WTC11 (cell line): ENCODE data around the gene ACOD1. TPM values are rescaled to one million over a fixed set of nuclear protein-coding genes. Genes with fewer than 3 reads are reported as not detected.

Source experiments
- ATAC-seq: fragments of 200-7000 bp; cut with Tn5 transposase; 2 replicates; pipeline ENCODE4 v1.10.0; 2021; ENCODE audit warnings: mild to moderate bottlenecking, moderate library complexity
- CTCF ChIA-PET: fragments of 300-600 bp; sonication (Branson Sonifier 250); formaldehyde crosslinking; loops from one replicate; lab custom pipeline; 2021; ENCODE audit warnings: antibody characterized with exemption; lab: Charles Lee
- POLR2A ChIA-PET: fragments of 350-600 bp; sonication (Branson Sonifier 250); formaldehyde crosslinking; loops from one replicate; lab custom pipeline; 2021; ENCODE audit warnings: antibody characterized with exemption; lab: Charles Lee
- DNase-seq: peaks from one replicate; pipeline ENCODE4 v3.0.0; 2021; ENCODE audit warnings: low spot score
- H3K27ac Mint-ChIP-seq: 2 replicates; pipeline ENCODE4 v1.8.0; 2021; ENCODE audit warnings: mixed read lengths
- H3K27me3 Mint-ChIP-seq: 2 replicates; pipeline ENCODE4 v1.8.0; 2021; ENCODE audit warnings: low read depth, mild to moderate bottlenecking, moderate library complexity, mixed read lengths
- H3K36me3 Mint-ChIP-seq: 2 replicates; pipeline ENCODE4 v1.8.0; 2021; ENCODE audit warnings: mixed read lengths
- H3K4me1 Mint-ChIP-seq: 2 replicates; pipeline ENCODE4 v1.8.0; 2022; ENCODE audit warnings: mixed read lengths
- H3K4me3 Mint-ChIP-seq: 2 replicates; pipeline ENCODE4 v1.8.0; 2021; ENCODE audit warnings: mild to moderate bottlenecking, moderate library complexity, mixed read lengths
- H3K9me3 Mint-ChIP-seq: 2 replicates; pipeline ENCODE4 v1.8.0; 2021; ENCODE audit warnings: mixed read lengths
- FOXP1 ChIP-seq: sonication (generic); formaldehyde crosslinking; IDR thresholded peaks from 2 replicates; pipeline ENCODE4 v1.8.0; 2022; ENCODE audit warnings: missing genetic modification reagents, mild to moderate bottlenecking, moderate library complexity, borderline replicate concordance
- GABPB1 ChIP-seq: sonication (generic); formaldehyde crosslinking; IDR thresholded peaks from 2 replicates; pipeline ENCODE4 v1.8.1; 2023; ENCODE audit warnings: mild to moderate bottlenecking, missing genetic modification reagents
- GTF2I ChIP-seq: fragments of 250-450 bp; sonication (Bioruptor Pico); conservative IDR thresholded peaks from 2 replicates; pipeline ENCODE4 v1.4.0; 2021; ENCODE audit warnings: mild to moderate bottlenecking
- IRF2 ChIP-seq: sonication (generic); formaldehyde crosslinking; IDR thresholded peaks from 2 replicates; pipeline ENCODE4 v1.8.0; 2022; ENCODE audit warnings: low read depth, missing genetic modification reagents, borderline replicate concordance
- JAZF1 ChIP-seq: fragments of 250-450 bp; sonication (Bioruptor Pico); IDR thresholded peaks from 2 replicates; pipeline ENCODE4 v1.9.0; 2021; ENCODE audit warnings: moderate library complexity, mild to moderate bottlenecking, inconsistent platforms
- NR1H2 ChIP-seq: sonication (generic); formaldehyde crosslinking; IDR thresholded peaks from 2 replicates; pipeline ENCODE4 v1.9.0; 2021; ENCODE audit warnings: mild to moderate bottlenecking, moderate library complexity, missing genetic modification reagents
- OVOL2 ChIP-seq: fragments of 250-450 bp; sonication (Bioruptor Pico); IDR thresholded peaks from 2 replicates; pipeline ENCODE4 v1.9.0; 2021; ENCODE audit warnings: mild to moderate bottlenecking, borderline replicate concordance
- PRRX2 ChIP-seq: fragments of 250-450 bp; sonication (Bioruptor Pico); IDR thresholded peaks from 2 replicates; pipeline ENCODE4 v1.8.0; 2021; ENCODE audit warnings: mild to moderate bottlenecking
- RORB ChIP-seq: fragments of 250-450 bp; sonication (Bioruptor Pico); IDR thresholded peaks from 2 replicates; pipeline ENCODE4 v1.9.0; 2021; ENCODE audit warnings: mild to moderate bottlenecking
- TEAD4 ChIP-seq: sonication (generic); formaldehyde crosslinking; IDR thresholded peaks from 2 replicates; pipeline ENCODE4 v1.8.0; 2022; ENCODE audit warnings: mild to moderate bottlenecking, missing genetic modification reagents
- ZNF396 ChIP-seq: fragments of 250-450 bp; sonication (Bioruptor Pico); IDR thresholded peaks from 2 replicates; pipeline ENCODE4 v1.8.0; 2021; ENCODE audit warnings: mild to moderate bottlenecking, moderate library complexity, borderline replicate concordance
- ZNF671 ChIP-seq: fragments of 250-450 bp; sonication (Bioruptor Pico); IDR thresholded peaks from 2 replicates; pipeline ENCODE4 v1.8.0; 2021; ENCODE audit warnings: mild to moderate bottlenecking
- total RNA-seq: library from RNA; stranded (reverse); gene quantifications from 3 replicates; pipeline ENCODE4 v1.2.3, GENCODE V29; 2021
- TF ChIP-seq, protein P1 (sequence below): fragments of 250-450 bp; sonication (Bioruptor Pico); IDR thresholded peaks from 2 replicates; pipeline ENCODE4 v1.8.0; 2021; ENCODE audit warnings: mild to moderate bottlenecking
- TF ChIP-seq, protein P2 (sequence below): sonication (generic); formaldehyde crosslinking; IDR thresholded peaks from 2 replicates; pipeline ENCODE4 v1.8.0; 2022; ENCODE audit warnings: mild to moderate bottlenecking, missing genetic modification reagents
- TF ChIP-seq, protein P3 (sequence below): sonication (generic); formaldehyde crosslinking; IDR thresholded peaks from 2 replicates; pipeline ENCODE4 v1.8.1; 2023; ENCODE audit warnings: mild to moderate bottlenecking, missing genetic modification reagents, moderate library complexity
- TF ChIP-seq, protein P4 (sequence below): sonication (generic); formaldehyde crosslinking; IDR thresholded peaks from 2 replicates; pipeline ENCODE4 v1.8.1; 2022; ENCODE audit warnings: low read depth, mild to moderate bottlenecking, moderate library complexity, missing genetic modification reagents, borderline replicate concordance
- TF ChIP-seq, protein P5 (sequence below): sonication (generic); formaldehyde crosslinking; IDR thresholded peaks from 2 replicates; pipeline ENCODE4 v1.8.0; 2022; ENCODE audit warnings: mild to moderate bottlenecking, missing genetic modification reagents
- TF ChIP-seq, protein P6 (sequence below): fragments of 200-600 bp; IDR thresholded peaks from 2 replicates; pipeline ENCODE4 v1.8.0; 2022; ENCODE audit warnings: antibody characterized with exemption
- TF ChIP-seq, protein P7 (sequence below): fragments of 250-450 bp; sonication (Bioruptor Pico); IDR thresholded peaks from 2 replicates; pipeline ENCODE4 v1.9.0; 2021; ENCODE audit warnings: mild to moderate bottlenecking
- TF ChIP-seq, protein P8 (sequence below): sonication (generic); formaldehyde crosslinking; IDR thresholded peaks from 2 replicates; pipeline ENCODE4 v1.8.1; 2023; ENCODE audit warnings: mild to moderate bottlenecking, missing genetic modification reagents
- TF ChIP-seq, protein P9 (sequence below): sonication (generic); formaldehyde crosslinking; IDR thresholded peaks from 2 replicates; pipeline ENCODE4 v1.8.1; 2023; ENCODE audit warnings: mild to moderate bottlenecking, moderate library complexity, missing genetic modification reagents

ACOD1 gene
- total RNA-seq, 1 experiment from 2014 or later: not detected

DNA sequence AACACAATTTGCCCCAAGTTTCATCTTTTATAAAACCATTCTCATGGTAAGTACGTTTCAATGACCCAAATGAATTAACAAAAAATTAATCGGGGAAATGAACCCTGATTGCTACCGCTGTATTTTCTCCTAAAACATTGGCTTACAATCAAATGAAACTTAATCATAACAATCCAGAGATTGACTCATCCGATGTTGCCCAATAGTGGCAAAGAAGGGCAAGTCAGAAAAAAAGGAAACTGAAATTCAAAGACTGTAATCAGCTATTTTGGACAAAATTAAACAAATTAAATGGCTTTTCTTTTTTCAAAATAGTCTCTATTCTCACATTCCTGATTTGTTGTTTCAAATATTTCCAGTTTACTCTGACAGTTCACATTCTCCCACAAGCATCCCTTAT, 3.9 kb upstream of the ACOD1 start:
- CTCF ChIA-PET: no interaction called here
- Mint-ChIP-seq H3K4me1 (no peaks in the 10 kb centered on the region), H3K27ac (no peak overlapping the region), H3K9me3 (peaks cover 8% of the 10 kb centered on the region), H3K27me3 (no peaks in the 10 kb centered on the region; the same call in 1 of the 2 replicates), H3K4me3 (no peak overlapping the region), H3K36me3 (no peaks in the 10 kb centered on the region)
- DNase-seq (no peak), ATAC-seq (no peak)
- POLR2A ChIA-PET: no interaction called here
- TF ChIP-seq, protein P1, sequence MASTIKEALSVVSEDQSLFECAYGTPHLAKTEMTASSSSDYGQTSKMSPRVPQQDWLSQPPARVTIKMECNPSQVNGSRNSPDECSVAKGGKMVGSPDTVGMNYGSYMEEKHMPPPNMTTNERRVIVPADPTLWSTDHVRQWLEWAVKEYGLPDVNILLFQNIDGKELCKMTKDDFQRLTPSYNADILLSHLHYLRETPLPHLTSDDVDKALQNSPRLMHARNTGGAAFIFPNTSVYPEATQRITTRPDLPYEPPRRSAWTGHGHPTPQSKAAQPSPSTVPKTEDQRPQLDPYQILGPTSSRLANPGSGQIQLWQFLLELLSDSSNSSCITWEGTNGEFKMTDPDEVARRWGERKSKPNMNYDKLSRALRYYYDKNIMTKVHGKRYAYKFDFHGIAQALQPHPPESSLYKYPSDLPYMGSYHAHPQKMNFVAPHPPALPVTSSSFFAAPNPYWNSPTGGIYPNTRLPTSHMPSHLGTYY (CRISPR knock-in tag): no peak
- TF ChIP-seq, protein P2, sequence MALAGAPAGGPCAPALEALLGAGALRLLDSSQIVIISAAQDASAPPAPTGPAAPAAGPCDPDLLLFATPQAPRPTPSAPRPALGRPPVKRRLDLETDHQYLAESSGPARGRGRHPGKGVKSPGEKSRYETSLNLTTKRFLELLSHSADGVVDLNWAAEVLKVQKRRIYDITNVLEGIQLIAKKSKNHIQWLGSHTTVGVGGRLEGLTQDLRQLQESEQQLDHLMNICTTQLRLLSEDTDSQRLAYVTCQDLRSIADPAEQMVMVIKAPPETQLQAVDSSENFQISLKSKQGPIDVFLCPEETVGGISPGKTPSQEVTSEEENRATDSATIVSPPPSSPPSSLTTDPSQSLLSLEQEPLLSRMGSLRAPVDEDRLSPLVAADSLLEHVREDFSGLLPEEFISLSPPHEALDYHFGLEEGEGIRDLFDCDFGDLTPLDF (CRISPR knock-in tag): no peak
- no peak for TF ChIP-seq IRF2 (CRISPR knock-in tag)
- TF ChIP-seq, protein P3, sequence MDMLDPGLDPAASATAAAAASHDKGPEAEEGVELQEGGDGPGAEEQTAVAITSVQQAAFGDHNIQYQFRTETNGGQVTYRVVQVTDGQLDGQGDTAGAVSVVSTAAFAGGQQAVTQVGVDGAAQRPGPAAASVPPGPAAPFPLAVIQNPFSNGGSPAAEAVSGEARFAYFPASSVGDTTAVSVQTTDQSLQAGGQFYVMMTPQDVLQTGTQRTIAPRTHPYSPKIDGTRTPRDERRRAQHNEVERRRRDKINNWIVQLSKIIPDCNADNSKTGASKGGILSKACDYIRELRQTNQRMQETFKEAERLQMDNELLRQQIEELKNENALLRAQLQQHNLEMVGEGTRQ (CRISPR knock-in tag): no peak
- TF ChIP-seq, protein P4, sequence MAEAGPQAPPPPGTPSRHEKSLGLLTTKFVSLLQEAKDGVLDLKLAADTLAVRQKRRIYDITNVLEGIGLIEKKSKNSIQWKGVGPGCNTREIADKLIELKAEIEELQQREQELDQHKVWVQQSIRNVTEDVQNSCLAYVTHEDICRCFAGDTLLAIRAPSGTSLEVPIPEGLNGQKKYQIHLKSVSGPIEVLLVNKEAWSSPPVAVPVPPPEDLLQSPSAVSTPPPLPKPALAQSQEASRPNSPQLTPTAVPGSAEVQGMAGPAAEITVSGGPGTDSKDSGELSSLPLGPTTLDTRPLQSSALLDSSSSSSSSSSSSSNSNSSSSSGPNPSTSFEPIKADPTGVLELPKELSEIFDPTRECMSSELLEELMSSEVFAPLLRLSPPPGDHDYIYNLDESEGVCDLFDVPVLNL (CRISPR knock-in tag): no peak
- TF ChIP-seq, protein P5, sequence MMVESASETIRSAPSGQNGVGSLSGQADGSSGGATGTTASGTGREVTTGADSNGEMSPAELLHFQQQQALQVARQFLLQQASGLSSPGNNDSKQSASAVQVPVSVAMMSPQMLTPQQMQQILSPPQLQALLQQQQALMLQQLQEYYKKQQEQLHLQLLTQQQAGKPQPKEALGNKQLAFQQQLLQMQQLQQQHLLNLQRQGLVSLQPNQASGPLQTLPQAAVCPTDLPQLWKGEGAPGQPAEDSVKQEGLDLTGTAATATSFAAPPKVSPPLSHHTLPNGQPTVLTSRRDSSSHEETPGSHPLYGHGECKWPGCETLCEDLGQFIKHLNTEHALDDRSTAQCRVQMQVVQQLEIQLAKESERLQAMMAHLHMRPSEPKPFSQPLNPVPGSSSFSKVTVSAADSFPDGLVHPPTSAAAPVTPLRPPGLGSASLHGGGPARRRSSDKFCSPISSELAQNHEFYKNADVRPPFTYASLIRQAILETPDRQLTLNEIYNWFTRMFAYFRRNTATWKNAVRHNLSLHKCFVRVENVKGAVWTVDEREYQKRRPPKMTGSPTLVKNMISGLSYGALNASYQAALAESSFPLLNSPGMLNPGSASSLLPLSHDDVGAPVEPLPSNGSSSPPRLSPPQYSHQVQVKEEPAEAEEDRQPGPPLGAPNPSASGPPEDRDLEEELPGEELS (CRISPR knock-in tag): no peak
- TF ChIP-seq NR1H2 (CRISPR knock-in tag): no peak
- TF ChIP-seq GABPB1: no peak
- no peak for TF ChIP-seq PRRX2 (CRISPR knock-in tag)
- TF ChIP-seq JAZF1 (CRISPR knock-in tag): no peak
- TF ChIP-seq ZNF671 (CRISPR knock-in tag): no peak
- TF ChIP-seq, protein P6, sequence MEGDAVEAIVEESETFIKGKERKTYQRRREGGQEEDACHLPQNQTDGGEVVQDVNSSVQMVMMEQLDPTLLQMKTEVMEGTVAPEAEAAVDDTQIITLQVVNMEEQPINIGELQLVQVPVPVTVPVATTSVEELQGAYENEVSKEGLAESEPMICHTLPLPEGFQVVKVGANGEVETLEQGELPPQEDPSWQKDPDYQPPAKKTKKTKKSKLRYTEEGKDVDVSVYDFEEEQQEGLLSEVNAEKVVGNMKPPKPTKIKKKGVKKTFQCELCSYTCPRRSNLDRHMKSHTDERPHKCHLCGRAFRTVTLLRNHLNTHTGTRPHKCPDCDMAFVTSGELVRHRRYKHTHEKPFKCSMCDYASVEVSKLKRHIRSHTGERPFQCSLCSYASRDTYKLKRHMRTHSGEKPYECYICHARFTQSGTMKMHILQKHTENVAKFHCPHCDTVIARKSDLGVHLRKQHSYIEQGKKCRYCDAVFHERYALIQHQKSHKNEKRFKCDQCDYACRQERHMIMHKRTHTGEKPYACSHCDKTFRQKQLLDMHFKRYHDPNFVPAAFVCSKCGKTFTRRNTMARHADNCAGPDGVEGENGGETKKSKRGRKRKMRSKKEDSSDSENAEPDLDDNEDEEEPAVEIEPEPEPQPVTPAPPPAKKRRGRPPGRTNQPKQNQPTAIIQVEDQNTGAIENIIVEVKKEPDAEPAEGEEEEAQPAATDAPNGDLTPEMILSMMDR: no peak
- TF ChIP-seq, protein P7, sequence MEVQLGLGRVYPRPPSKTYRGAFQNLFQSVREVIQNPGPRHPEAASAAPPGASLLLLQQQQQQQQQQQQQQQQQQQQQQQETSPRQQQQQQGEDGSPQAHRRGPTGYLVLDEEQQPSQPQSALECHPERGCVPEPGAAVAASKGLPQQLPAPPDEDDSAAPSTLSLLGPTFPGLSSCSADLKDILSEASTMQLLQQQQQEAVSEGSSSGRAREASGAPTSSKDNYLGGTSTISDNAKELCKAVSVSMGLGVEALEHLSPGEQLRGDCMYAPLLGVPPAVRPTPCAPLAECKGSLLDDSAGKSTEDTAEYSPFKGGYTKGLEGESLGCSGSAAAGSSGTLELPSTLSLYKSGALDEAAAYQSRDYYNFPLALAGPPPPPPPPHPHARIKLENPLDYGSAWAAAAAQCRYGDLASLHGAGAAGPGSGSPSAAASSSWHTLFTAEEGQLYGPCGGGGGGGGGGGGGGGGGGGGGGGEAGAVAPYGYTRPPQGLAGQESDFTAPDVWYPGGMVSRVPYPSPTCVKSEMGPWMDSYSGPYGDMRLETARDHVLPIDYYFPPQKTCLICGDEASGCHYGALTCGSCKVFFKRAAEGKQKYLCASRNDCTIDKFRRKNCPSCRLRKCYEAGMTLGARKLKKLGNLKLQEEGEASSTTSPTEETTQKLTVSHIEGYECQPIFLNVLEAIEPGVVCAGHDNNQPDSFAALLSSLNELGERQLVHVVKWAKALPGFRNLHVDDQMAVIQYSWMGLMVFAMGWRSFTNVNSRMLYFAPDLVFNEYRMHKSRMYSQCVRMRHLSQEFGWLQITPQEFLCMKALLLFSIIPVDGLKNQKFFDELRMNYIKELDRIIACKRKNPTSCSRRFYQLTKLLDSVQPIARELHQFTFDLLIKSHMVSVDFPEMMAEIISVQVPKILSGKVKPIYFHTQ (CRISPR knock-in tag): no peak
- TF ChIP-seq GTF2I (CRISPR knock-in tag): no peak

DNA sequence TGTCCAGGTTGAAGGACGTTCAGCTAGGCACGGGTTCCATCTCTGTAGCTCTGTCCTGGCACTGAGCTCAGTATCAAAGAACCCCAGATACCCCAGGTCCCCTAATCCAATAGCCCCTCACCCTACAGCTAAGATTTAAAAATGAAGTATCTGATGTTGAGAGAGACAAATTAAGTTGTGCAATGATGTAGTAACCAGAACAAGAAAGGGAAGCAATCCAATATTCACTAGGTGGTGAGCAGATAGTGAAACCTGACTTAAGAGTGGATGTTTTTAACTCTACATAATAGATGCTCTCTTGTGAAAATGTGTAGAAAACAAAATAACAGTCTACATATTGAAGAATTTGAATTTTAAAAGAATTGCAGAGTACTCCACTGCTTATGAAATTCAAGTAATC, 1.8 kb downstream of the ACOD1 start:
- DNase-seq (no peak), ATAC-seq (no peak)
- Mint-ChIP-seq H3K27me3 (no peaks in the 10 kb centered on the region; the same call in 1 of the 2 replicates), H3K9me3 (peaks cover 8% of the 10 kb centered on the region), H3K27ac (no peak overlapping the region), H3K36me3 (no peaks in the 10 kb centered on the region), H3K4me1 (no peaks in the 10 kb centered on the region), H3K4me3 (no peak overlapping the region)
- CTCF ChIA-PET: no interaction called here
- POLR2A ChIA-PET: no interaction called here
- TF ChIP-seq ZNF671 (CRISPR knock-in tag): no peak
- TF ChIP-seq, protein P8, sequence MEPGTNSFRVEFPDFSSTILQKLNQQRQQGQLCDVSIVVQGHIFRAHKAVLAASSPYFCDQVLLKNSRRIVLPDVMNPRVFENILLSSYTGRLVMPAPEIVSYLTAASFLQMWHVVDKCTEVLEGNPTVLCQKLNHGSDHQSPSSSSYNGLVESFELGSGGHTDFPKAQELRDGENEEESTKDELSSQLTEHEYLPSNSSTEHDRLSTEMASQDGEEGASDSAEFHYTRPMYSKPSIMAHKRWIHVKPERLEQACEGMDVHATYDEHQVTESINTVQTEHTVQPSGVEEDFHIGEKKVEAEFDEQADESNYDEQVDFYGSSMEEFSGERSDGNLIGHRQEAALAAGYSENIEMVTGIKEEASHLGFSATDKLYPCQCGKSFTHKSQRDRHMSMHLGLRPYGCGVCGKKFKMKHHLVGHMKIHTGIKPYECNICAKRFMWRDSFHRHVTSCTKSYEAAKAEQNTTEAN (CRISPR knock-in tag): no peak
- no peak for TF ChIP-seq RORB
- no peak for TF ChIP-seq TEAD4 (CRISPR knock-in tag)
- no peak for TF ChIP-seq OVOL2 (CRISPR knock-in tag)
- TF ChIP-seq, protein P9, sequence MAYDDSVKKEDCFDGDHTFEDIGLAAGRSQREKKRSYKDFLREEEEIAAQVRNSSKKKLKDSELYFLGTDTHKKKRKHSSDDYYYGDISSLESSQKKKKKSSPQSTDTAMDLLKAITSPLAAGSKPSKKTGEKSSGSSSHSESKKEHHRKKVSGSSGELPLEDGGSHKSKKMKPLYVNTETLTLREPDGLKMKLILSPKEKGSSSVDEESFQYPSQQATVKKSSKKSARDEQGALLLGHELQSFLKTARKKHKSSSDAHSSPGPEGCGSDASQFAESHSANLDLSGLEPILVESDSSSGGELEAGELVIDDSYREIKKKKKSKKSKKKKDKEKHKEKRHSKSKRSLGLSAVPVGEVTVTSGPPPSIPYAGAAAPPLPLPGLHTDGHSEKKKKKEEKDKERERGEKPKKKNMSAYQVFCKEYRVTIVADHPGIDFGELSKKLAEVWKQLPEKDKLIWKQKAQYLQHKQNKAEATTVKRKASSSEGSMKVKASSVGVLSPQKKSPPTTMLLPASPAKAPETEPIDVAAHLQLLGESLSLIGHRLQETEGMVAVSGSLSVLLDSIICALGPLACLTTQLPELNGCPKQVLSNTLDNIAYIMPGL (CRISPR knock-in tag): no peak
- no peak for TF ChIP-seq FOXP1
- TF ChIP-seq ZNF396: no peak
